C4-2B (cell line): ENCODE results near the gene NEDD4.
"Not testable (repeated sequence)": the region's sequence is repeated elsewhere in the genome, so short reads cannot be mapped to it uniquely, and the experiment has no call there.

Experiments
- H3K27ac ChIP-seq: fragments of 450-650 bp; 2 replicates; pipeline ENCODE4 v1.5.1; 2017
- ZFX ChIP-seq: fragments of 450-650 bp; IDR thresholded peaks from 2 replicates; pipeline ENCODE4 v1.6.1; 2017
- TF ChIP-seq, protein P1 (sequence below): fragments of 450-650 bp; conservative IDR thresholded peaks from 2 replicates; pipeline ENCODE4 v1.5.1; 2017; ENCODE audit warnings: mild to moderate bottlenecking

NEDD4 gene

DNA sequence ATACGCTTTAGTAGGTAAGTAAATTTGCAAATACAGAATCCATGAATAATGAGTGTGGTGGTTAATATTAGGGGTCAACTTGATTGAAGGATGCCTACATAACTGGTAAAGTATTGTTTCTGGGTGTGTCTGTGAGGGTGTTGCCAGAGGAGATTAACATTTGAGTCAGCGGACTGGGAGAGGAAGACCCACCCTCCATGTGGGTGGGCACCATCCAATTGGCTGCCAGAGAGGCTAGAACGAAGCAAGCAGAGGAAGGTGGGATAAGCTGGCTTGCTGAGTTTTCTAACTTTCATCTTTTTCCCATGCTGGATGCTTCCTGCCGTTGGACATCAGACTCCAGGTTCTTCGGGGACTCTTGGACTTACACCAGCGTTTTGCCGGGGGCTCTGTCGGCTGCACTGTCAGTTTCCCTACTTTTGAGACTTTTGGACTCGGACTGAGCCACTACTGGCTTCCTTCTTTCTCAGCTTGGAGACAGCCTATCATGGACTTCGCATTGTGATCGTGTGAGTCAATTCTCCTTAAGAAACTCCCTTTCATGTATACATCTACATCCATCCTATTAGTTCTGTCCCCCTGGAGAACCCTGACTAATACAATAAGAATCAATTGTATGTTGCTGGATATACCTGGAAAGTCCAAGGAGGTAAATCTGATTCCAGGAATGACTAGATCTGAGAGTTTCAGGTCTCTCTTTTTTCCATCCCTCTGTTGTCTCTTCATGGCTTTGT, 25.8 kb upstream of the NEDD4 start:
- H3K27ac ChIP-seq, result no peak overlapping the region
- TF ChIP-seq, protein P1, sequence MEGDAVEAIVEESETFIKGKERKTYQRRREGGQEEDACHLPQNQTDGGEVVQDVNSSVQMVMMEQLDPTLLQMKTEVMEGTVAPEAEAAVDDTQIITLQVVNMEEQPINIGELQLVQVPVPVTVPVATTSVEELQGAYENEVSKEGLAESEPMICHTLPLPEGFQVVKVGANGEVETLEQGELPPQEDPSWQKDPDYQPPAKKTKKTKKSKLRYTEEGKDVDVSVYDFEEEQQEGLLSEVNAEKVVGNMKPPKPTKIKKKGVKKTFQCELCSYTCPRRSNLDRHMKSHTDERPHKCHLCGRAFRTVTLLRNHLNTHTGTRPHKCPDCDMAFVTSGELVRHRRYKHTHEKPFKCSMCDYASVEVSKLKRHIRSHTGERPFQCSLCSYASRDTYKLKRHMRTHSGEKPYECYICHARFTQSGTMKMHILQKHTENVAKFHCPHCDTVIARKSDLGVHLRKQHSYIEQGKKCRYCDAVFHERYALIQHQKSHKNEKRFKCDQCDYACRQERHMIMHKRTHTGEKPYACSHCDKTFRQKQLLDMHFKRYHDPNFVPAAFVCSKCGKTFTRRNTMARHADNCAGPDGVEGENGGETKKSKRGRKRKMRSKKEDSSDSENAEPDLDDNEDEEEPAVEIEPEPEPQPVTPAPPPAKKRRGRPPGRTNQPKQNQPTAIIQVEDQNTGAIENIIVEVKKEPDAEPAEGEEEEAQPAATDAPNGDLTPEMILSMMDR, result no peak
- no peak for TF ChIP-seq ZFX

DNA sequence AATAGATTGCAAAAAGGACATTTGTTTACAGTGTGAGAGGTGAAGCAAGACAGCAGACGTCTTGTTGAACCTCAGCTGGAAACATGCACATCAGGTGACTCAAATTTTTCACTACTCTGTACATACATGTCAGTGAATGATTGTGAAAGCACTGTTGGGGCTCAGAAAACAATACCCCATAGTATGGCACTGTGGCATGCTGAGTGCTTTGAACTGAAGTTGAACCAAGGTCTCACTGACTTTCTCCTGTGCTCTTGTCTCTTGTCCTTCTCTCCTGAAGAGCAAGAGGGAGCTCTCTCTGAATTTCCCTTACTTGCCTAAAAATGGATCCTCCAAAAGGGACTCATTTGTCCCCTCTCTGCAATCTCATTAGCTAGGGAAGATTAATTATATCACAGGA, 24.5 kb upstream of the NEDD4 start:
- no peak for TF ChIP-seq ZFX
- TF ChIP-seq, protein P1, result 0 out of 2 replicates have a peak, but pooled peaks have one; percentile 10
- no peak overlapping the region for H3K27ac ChIP-seq

DNA sequence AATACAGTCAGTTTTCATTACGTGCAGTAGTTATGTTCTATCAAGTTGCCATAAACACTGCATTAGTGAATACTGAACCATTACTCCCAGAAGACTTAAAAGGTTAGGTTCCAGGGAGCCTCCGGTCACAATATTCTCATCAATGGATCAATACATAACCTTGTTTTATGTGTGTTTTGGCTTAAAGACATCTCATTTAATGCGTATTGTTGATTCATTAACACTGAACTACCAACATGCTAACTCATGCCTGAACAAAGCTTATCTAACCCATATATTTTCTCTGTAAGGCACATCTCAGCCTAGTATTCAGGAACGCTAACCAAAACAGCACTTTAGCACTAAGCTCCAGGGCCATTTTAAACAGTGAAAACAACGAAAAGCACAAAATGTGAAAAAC, 24.1 kb upstream of the NEDD4 start:
- TF ChIP-seq, protein P1, result no peak
- TF ChIP-seq ZFX, result no peak
- H3K27ac ChIP-seq, result no peak overlapping the region

DNA sequence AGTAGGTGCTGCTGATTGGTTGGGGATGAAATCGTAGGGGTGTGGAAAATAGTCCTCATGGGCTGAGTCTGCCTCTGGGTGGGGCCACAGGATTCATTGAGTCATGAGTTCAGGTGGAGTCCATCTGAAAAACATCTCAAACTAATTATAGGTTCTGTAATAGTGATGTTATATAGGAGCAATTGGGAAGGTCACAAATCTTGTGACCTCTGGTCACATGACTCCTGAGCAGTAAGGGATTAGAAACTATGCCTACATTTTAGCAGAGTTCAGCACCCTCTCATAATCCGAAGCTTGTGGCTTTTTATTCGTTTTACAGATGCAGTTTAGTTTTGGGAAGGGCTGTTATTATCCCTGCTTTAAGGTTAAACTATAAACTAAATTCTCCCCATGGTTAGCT, 22.9 kb upstream of the NEDD4 start:
- no peak overlapping the region for H3K27ac ChIP-seq
- TF ChIP-seq, protein P1, result no peak
- no peak for TF ChIP-seq ZFX

DNA sequence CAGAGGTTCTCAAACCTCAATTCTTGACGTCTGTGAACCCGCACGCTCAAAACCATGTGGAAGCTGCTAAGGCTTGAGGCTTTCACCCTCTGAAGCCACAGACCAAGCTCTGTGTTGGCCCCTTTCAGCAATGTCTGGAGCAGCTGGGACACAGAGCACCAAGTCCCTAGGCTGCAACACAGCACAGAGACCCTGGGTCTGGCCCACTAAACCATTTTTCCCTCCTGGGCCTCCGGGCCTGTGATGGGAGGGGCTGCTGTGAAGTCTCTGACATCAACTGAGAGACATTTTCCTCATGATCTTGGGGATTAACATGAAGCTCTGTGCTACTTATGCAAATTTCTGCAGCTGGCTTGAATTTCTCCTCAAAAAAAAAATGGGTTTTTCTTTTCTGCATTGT, 21.3 kb upstream of the NEDD4 start:
- H3K27ac ChIP-seq, result no peak overlapping the region
- TF ChIP-seq, protein P1, result no peak
- TF ChIP-seq ZFX, result no peak

DNA sequence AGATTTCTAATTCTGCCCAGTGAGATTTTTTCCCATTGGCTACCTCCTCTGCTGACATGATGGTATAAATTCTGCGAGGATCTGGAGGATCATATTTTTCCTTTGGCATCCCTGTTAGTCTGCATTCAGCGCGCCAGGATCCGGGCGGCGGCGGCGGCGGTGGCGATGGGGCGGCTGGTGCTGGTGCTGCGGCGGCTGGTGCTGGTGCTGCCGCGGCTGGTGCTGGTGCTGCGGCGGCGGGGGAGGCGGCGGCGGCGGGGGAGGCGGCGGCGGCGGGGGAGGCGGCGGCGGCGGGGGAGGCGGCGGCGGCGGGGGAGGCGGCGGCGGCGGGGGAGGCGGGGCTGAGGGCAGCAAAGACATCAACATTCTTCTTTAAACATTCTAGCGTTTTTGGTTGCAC, 13.6 kb upstream of the NEDD4 start:
- not testable (repeated sequence) for H3K27ac ChIP-seq

DNA sequence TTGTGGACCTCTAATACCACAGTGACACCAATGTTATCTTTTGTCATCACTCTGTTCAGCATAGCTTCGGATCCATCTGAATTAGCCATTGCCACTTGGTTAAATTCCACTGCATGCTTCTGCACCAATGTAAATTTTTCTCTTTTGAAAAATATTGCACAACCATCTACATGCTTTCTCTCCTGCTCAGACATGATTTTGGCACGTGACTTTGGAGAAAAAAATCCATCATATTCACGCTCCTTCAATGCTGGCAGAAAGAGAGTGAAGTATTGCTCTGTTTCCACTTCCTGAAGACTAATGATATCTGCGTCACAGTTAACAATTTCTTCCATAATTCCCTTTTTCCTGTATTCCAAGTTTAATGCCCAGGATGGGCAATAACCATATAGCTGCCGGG, 13.0 kb upstream of the NEDD4 start:
- H3K27ac ChIP-seq, result not testable (repeated sequence)

DNA sequence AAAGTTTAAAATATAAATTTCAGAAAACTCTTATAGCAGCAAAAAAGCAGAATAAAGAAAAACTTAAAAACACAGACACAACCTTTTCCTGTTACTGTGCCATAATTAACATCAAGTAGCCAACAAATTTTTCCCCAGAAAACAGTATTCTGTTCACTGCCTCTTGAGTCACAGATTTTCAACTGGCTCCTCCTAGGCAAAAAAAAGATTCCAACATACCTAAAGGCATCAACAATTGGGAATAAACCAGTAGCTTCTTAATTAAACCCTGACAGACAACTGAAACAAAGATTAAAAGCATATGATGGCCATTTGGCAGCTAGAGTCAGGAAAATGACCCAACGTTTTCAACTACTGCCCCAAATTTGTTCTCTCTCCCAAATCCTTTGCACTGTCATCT, 10.9 kb upstream of the NEDD4 start:
- not testable (repeated sequence) for H3K27ac ChIP-seq

DNA sequence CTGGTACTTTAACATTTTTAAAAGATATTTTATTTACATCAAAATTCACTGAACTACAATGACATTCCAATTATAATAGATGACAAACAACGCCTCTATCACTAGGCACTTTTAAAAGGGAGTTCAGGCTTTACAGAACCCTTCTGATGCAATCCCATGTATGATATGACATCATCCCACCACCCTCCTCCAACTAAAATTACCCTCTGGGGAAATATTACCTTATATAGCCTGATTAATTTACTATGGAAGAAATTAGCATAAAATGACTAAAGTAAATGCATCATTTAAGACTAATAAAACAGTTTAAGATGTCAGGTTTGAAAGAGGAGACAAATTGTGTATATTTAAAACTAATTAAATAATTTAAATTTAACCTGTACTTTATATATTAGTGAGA, 10.4 kb upstream of the NEDD4 start:
- H3K27ac ChIP-seq, result not testable (repeated sequence)

DNA sequence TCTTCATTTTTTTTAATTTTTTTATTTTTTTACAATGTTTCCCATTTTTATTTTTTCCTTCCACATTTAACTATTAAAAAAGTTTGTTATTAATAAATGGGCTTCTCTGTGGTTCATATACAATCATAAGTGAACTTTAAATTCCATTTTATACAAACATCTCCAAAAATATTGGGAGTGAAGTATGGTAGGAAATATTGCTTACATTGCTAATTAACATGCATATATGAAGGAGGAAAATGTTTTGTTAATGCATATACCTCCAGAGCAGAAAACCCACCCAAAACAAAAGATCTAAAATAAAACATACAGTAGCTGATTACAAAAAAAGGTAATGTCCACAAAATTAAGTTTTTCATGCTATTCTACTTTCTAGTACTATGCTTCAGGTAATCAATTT, 9.9 kb upstream of the NEDD4 start:
- H3K27ac ChIP-seq, result not testable (repeated sequence)
